Measurements from ENCODE around the gene ZNF385A. TPM values are rescaled to one million over a fixed set of nuclear protein-coding genes. Genes with fewer than 3 reads are reported as not detected.

The ZNF385A gene
- total RNA-seq, 1 experiment from 2014 or later: 5.7 TPM

- H2BK5ac ChIP-seq (ENCODE audit: insufficient read length, low read length): no peak overlapping the region
- H3K4me1 Mint-ChIP-seq: peaks cover 3 to 7% of the 10 kb centered on the region in 2 experiments
- no peak overlapping the region for H3K18ac ChIP-seq (ENCODE audit: insufficient read length, low read depth, low read length)
- no peak overlapping the region for H3K14ac ChIP-seq (ENCODE audit: insufficient read depth, low read length)
- H3K79me1 ChIP-seq (ENCODE audit: insufficient read depth, low read depth, low read length, poor library complexity, severe bottlenecking): no peaks in the 10 kb centered on the region
- H3K36me3 Mint-ChIP-seq (ENCODE audit: insufficient read depth in 1 of 3, low read depth in 3 of 3): peaks cover 11 to 29% (median 17%) of the 10 kb centered on the region in 3 experiments
- H3K9me3 Mint-ChIP-seq: no peaks in the 10 kb centered on the region
- H3K9me3 ChIP-seq (ENCODE audit: control insufficient read depth, low read depth, low read length): no peaks in the 10 kb centered on the region
- WGBS (ENCODE audit: extremely low coverage, insufficient read length, low lambda C conversion rate): no CpG with 5 or more reads among the region's 7 CpGs
- no peak overlapping the region for H3K4me3 Mint-ChIP-seq
- no peak overlapping the region for H2BK12ac ChIP-seq (ENCODE audit: insufficient read length, low read depth, low read length)
- no peak overlapping the region for H3K9ac ChIP-seq (ENCODE audit: extremely low read depth, insufficient read length, low read length)
- H3K27me3 ChIP-seq (ENCODE audit: insufficient read depth, low read length): no peaks in the 10 kb centered on the region
- no peak for DNase-seq
- no peak overlapping the region for H3K27ac Mint-ChIP-seq
- no peak overlapping the region for H3K4me2 ChIP-seq (ENCODE audit: insufficient read depth, insufficient read length, low read length)
- H3K4ac ChIP-seq (ENCODE audit: low read depth, low read length): no peak overlapping the region
- H2BK15ac ChIP-seq (ENCODE audit: low read depth, low read length): no peak overlapping the region
- no peak overlapping the region for H4K8ac ChIP-seq (replicated peaks; ENCODE audit: insufficient read length, low read depth, low read length)
- no peak overlapping the region for H3T11ph ChIP-seq (ENCODE audit: low read length)
- no peak for TF ChIP-seq CTCF (conservative IDR thresholded peaks at IDR 0.05)
- H3K4me1 ChIP-seq (ENCODE audit: insufficient read depth, low read length): no peaks in the 10 kb centered on the region
- no peak overlapping the region for H2BK20ac ChIP-seq (ENCODE audit: low read depth, low read length, poor library complexity, severe bottlenecking)
- no peaks in the 10 kb centered on the region for H4K20me1 ChIP-seq (ENCODE audit: control insufficient read depth, insufficient read depth, insufficient read length)
- H3K56ac ChIP-seq (ENCODE audit: insufficient read length, low read depth, low read length): no peak overlapping the region
- no peak overlapping the region for H2AFZ ChIP-seq (ENCODE audit: low read length)
- H3K23me2 ChIP-seq (ENCODE audit: insufficient read length, low read depth, low read length, poor library complexity, severe bottlenecking): no peaks in the 10 kb centered on the region
- no peaks in the 10 kb centered on the region for H3K79me2 ChIP-seq (ENCODE audit: insufficient read depth, low read length)
- H3K27ac ChIP-seq (ENCODE audit: insufficient read length, low read depth, low read length): no peak overlapping the region
- H2AK5ac ChIP-seq (ENCODE audit: insufficient read length, low read length): no peak overlapping the region
- H4K5ac ChIP-seq (ENCODE audit: insufficient read length, low read depth, low read length): no peak overlapping the region
- no peak overlapping the region for H2BK120ac ChIP-seq (ENCODE audit: low read depth, low read length, poor library complexity, severe bottlenecking)
- H3K23ac ChIP-seq (ENCODE audit: insufficient read length, low read depth, low read length): no peak overlapping the region
- H3K27me3 Mint-ChIP-seq (ENCODE audit: low read depth): peaks cover 1% of the 10 kb centered on the region; the same call in 1 of the 2 replicates
- H4K91ac ChIP-seq (ENCODE audit: insufficient read length, low read depth, low read length): no peak overlapping the region
These were observed 21.0 kb upstream of the ZNF385A start for GRCh38 chr12:54405573-54405972.
